NCI-H510A (cell line): ENCODE data around the gene IRF2.
"Not testable (repeated sequence)": the region's sequence is repeated elsewhere in the genome, so short reads cannot be mapped to it uniquely, and the experiment has no call there.

ENCODE experiments used
- DNase-seq: peaks from one replicate; lab custom pipeline; 2025; lab: John Stamatoyannopoulos, UW

IRF2 gene

GRCh38 chr4:184346682-184347081 lies 127.7 kb downstream of the IRF2 start:
- no peak for DNase-seq

- DNase-seq, result not testable (repeated sequence)
Measured at GRCh38 chr4:184346273-184346672, 128.1 kb downstream of the IRF2 start.

GRCh38 chr4:184345573-184345922 lies 128.8 kb downstream of the IRF2 start:
- DNase-seq, result no peak

- DNase-seq, result no peak
Measured at GRCh38 chr4:184344899-184345572, 129.3 kb downstream of the IRF2 start.

DNA sequence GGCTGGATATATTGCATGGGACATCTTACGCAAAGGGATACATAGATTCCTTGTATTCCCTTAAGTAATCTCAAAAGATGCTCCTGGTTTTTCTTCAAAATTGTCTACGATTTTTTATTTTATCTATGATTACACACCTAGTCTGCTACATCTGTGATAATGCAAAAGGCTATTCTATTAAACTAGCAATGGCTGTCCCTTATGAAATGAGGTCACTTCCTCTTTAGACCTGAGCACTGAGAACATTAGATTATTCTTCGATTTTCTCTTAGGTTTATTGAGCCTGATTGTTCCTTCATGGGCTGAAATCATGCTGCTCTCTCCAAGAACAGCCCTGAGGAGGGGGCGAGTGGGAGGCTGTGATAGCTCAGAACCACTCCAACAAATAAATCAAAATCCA lies 129.9 kb downstream of the IRF2 start:
- no peak for DNase-seq

DNA sequence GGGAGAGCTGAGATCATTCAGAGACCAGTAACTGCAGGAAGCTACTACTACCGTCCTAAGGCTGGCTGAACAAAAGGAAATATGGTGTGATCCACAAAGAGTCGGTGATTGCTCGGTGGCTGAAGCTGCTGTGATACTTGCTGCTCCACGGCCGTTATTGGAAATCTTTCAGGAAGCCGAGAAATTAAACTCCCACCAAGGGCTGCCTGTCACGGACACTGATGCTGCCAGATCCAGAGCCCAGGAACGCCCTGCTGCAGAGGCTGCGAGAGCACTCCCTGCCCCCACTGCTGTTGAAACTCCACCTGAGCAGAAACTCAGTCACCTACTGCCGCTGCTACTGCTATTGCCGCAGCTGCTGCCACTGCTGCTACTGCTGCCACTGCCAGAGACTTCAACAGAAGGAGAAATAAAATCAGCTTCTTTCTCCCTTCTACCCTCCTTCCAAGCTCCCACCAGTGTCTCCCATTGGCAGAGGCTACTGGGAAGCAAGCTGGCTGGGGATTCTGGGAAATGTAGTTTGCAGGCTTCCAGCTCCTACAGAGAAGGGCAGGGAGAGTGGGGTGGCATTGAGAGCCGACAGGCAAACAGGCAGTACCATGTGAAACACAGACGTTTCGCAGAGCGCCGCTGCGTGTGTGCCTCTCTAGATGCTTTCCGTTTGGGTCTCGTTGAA lies 130.7 kb downstream of the IRF2 start:
- peak; percentile 61 for DNase-seq

GRCh38 chr4:184342857-184343237 lies 131.5 kb downstream of the IRF2 start:
- not testable (repeated sequence) for DNase-seq

- no peak for DNase-seq
Measured at GRCh38 chr4:184342167-184342856, 132.0 kb downstream of the IRF2 start.

DNA sequence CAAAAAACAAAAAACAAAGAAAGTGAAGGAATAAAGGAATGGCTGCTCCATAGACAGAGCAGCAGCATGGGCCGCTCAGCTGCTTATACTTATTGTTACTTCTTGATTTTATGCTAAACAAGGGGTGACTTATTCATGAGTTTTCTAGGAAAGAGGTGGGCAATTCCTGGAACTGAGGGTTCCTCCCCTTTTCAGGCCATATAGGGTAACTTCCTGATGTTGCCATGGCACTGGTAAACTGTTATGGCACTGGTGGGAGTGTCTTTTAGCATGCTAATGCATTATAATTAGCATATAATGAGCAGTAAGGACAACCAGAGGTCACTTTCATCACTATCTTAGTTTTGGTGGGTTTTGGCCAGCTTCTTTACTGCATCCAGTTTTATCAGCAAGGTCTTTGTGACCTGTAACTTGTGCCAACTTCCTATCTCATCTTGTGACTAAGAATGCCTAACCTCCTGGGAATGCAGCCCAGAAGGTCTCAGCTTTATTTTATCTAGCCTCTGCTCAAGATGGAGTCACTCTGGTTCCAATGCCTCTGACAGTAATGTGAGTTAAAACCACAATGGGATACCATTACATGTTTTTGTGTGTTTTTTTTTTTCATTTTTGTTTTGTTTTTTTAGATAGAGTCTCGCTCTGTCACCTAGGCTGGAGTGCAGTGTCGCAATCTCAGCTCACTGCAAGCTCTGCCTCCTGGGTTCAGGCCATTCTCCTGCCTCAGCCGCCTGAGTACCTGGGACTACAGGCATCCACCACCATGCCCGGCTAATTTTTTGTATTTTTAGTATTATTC lies 134.8 kb downstream of the IRF2 start:
- DNase-seq, result not testable (repeated sequence)

DNA sequence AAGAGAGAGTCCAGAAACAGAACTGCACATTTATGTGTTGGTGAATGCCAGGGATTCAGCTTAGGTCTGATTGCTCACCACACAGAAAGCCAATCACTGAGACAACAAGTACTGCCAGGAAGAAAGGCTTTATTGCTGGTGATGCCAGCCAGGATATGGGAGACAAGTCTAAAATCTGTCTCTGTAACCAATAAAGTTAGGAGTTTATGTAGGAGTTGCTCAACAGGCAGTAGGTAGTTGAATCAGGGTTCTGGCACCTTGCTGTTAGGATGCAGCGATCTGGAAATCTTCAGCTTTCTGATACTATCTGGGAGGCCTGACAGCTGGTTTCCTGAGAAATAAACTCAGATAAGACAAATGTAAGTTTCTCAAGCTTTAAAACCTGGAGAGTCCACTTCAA lies 136.4 kb downstream of the IRF2 start:
- no peak for DNase-seq
